A549 (cell line): Measurements from ENCODE around the gene NAA16.

Source experiments
- CBX8 ChIP-seq: fragments of 200-600 bp; sonication (generic); IDR thresholded peaks from 2 replicates; pipeline ENCODE4 v1.6.1; 2016
- CEBPB ChIP-seq, 2 experiments: fragments of >200 bp in 1 of 2; sonication (Bioruptor Twin) in 1 of 2; formaldehyde crosslinking in 1 of 2; IDR thresholded peaks; 2 replicates each; pipeline ENCODE4 v1.6.1; 2012 to 2016
- EP300 ChIP-seq, 2 experiments: fragments of >200 bp; sonication (Bioruptor Twin); formaldehyde crosslinking; IDR thresholded peaks; 2 replicates in 1 of 2; 3 replicates in 1 of 2; pipeline ENCODE4 v1.6.1; 2016 to 2017
- FOSL2 ChIP-seq, 2 experiments: fragments of 450-650 bp in 1 of 2; fragments of >200 bp in 1 of 2; sonication (Bioruptor Twin) in 1 of 2; formaldehyde crosslinking; IDR thresholded peaks; 2 replicates each; pipeline versions ENCODE4 v1.5.0 to v1.6.1; 2016 to 2020; ENCODE audit warnings: mild to moderate bottlenecking in 1 of 2, moderate library complexity in 1 of 2
- MYC ChIP-seq: IDR thresholded peaks from 2 replicates; pipeline ENCODE4 v1.6.1; 2012; ENCODE audit warnings: mild to moderate bottlenecking, inconsistent platforms, low read length, improper control_type of control experiment, borderline replicate concordance
- POLR2A ChIP-seq: IDR thresholded peaks from 2 replicates; pipeline ENCODE4 v1.6.1; 2012; ENCODE audit warnings: mild to moderate bottlenecking, low read length
- RAD21 ChIP-seq, 2 experiments: fragments of >200 bp in 1 of 2; sonication (Bioruptor Twin) in 1 of 2; formaldehyde crosslinking in 1 of 2; IDR thresholded peaks in 1 of 2; conservative IDR thresholded peaks in 1 of 2; 2 replicates in 1 of 2; 3 replicates in 1 of 2; pipeline ENCODE4 v1.6.1; 2012 to 2018; ENCODE audit warnings: inconsistent platforms in 1 of 2
- RFX5 ChIP-seq: fragments of 450-650 bp; IDR thresholded peaks from 2 replicates; pipeline ENCODE4 v1.7.1; 2014; ENCODE audit warnings: antibody characterized with exemption, mild to moderate bottlenecking, moderate library complexity
- SMC3 ChIP-seq: fragments of >200 bp; sonication (Bioruptor Twin); formaldehyde crosslinking; IDR thresholded peaks from 3 replicates; pipeline ENCODE4 v1.6.1; 2018; ENCODE audit warnings: inconsistent platforms
- TF ChIP-seq, protein P1 (sequence below): IDR thresholded peaks from 2 replicates; pipeline ENCODE4 v1.6.1; 2012
- TF ChIP-seq, protein P2 (sequence below): fragments of 450-650 bp; IDR thresholded peaks from 2 replicates; pipeline ENCODE4 v1.6.1; 2014; ENCODE audit warnings: antibody characterized with exemption
- TF ChIP-seq, protein P3 (sequence below): fragments of >200 bp; sonication (Bioruptor Twin); formaldehyde crosslinking; IDR thresholded peaks from 3 replicates; pipeline ENCODE4 v1.5.1; 2016
- TF ChIP-seq, protein P4 (sequence below): fragments of 200-600 bp; sonication (generic); IDR thresholded peaks from 2 replicates; pipeline ENCODE4 v1.6.1; 2016; ENCODE audit warnings: antibody characterized with exemption, mild to moderate bottlenecking, moderate library complexity

DNA sequence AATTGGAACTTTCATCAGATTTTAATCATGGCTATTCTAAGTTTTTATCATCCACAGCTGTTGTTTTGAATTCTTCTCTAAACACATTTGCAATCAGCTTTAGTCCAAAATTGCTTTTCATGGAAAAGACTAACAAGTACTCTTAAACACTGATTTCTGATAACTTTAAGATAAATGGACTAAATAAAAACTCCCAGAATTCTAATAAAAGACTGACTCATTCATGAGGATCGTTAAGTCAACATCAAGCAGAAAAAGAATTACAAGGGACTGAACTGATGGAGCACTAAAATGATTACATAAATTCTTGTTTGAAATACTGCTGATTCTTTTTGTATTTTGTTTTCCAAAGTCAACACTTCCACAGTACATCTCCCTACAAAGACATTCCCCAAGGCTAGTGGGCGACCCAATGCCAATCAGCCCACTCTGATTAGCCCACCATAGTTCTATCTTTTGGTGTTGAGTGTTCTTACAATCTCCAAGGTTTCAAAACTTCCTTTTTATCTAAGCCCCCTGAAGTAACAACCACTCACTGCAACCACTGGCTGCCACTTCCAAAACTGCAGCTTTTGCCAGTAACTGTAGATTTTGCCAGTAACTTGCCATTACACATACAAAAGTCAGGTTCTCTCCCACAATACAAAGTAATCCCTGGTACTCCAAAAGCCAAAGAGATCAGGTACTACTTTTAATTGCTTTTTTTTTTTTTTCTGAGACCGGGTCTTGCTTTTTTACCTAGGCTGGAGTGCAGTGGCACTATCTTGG lies 14.0 kb upstream of the NAA16 start:
- TF ChIP-seq SMC3 (no peak), POLR2A (no peak), EP300 (IDR thresholded peaks at IDR 0.05) (no peak), CEBPB (IDR thresholded peaks at IDR 0.05) (no peak), MYC (no peak), RFX5 (no peak), FOSL2 (IDR thresholded peaks at IDR 0.05) (no peak), FOSL2 (CRISPR knock-in tag; IDR thresholded peaks at IDR 0.05) (peak; percentile 37; the same call in 1 of the 2 replicates), RAD21 (conservative IDR thresholded peaks at IDR 0.05 in 1 of 2, IDR thresholded peaks at IDR 0.05 in 1 of 2) (no peak), CBX8 (no peak)
- TF ChIP-seq, protein P1, sequence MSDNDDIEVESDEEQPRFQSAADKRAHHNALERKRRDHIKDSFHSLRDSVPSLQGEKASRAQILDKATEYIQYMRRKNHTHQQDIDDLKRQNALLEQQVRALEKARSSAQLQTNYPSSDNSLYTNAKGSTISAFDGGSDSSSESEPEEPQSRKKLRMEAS, result no peak
- TF ChIP-seq, protein P2, sequence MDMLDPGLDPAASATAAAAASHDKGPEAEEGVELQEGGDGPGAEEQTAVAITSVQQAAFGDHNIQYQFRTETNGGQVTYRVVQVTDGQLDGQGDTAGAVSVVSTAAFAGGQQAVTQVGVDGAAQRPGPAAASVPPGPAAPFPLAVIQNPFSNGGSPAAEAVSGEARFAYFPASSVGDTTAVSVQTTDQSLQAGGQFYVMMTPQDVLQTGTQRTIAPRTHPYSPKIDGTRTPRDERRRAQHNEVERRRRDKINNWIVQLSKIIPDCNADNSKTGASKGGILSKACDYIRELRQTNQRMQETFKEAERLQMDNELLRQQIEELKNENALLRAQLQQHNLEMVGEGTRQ, result no peak
- TF ChIP-seq, protein P3, sequence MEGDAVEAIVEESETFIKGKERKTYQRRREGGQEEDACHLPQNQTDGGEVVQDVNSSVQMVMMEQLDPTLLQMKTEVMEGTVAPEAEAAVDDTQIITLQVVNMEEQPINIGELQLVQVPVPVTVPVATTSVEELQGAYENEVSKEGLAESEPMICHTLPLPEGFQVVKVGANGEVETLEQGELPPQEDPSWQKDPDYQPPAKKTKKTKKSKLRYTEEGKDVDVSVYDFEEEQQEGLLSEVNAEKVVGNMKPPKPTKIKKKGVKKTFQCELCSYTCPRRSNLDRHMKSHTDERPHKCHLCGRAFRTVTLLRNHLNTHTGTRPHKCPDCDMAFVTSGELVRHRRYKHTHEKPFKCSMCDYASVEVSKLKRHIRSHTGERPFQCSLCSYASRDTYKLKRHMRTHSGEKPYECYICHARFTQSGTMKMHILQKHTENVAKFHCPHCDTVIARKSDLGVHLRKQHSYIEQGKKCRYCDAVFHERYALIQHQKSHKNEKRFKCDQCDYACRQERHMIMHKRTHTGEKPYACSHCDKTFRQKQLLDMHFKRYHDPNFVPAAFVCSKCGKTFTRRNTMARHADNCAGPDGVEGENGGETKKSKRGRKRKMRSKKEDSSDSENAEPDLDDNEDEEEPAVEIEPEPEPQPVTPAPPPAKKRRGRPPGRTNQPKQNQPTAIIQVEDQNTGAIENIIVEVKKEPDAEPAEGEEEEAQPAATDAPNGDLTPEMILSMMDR, result no peak
- TF ChIP-seq, protein P4, sequence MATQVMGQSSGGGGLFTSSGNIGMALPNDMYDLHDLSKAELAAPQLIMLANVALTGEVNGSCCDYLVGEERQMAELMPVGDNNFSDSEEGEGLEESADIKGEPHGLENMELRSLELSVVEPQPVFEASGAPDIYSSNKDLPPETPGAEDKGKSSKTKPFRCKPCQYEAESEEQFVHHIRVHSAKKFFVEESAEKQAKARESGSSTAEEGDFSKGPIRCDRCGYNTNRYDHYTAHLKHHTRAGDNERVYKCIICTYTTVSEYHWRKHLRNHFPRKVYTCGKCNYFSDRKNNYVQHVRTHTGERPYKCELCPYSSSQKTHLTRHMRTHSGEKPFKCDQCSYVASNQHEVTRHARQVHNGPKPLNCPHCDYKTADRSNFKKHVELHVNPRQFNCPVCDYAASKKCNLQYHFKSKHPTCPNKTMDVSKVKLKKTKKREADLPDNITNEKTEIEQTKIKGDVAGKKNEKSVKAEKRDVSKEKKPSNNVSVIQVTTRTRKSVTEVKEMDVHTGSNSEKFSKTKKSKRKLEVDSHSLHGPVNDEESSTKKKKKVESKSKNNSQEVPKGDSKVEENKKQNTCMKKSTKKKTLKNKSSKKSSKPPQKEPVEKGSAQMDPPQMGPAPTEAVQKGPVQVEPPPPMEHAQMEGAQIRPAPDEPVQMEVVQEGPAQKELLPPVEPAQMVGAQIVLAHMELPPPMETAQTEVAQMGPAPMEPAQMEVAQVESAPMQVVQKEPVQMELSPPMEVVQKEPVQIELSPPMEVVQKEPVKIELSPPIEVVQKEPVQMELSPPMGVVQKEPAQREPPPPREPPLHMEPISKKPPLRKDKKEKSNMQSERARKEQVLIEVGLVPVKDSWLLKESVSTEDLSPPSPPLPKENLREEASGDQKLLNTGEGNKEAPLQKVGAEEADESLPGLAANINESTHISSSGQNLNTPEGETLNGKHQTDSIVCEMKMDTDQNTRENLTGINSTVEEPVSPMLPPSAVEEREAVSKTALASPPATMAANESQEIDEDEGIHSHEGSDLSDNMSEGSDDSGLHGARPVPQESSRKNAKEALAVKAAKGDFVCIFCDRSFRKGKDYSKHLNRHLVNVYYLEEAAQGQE, result no peak
